Uterus (tissue), 4 donors: Measurements from ENCODE around the gene TRIM59. TPM values are rescaled to one million over a fixed set of nuclear protein-coding genes. Genes with fewer than 3 reads are reported as not detected.

Experiments
- DNase-seq, 2 donors: peaks; one replicate each; pipeline ENCODE4 v3.0.0-alpha.2; 2019 to 2020
- H3K27ac ChIP-seq, 2 donors: fragments of 200-600 bp; sonication (generic); 1 replicate in 1 of 2; 2 replicates in 1 of 2; pipeline ENCODE4 v1.5.1; 2016 to 2018
- H3K27me3 ChIP-seq, 2 donors: fragments of 200-600 bp; sonication (generic); one replicate each; pipeline ENCODE4 v1.5.1; 2018 to 2019; ENCODE audit warnings: control low read depth in 1 of 2
- H3K36me3 ChIP-seq, 2 donors: fragments of 200-600 bp; sonication (generic); one replicate each; pipeline ENCODE4 v1.5.1; 2019; ENCODE audit warnings: control low read depth in 1 of 2
- H3K4me1 ChIP-seq, 2 donors: fragments of 200-600 bp; sonication (generic); one replicate each; pipeline ENCODE4 v1.5.1; 2018 to 2019; ENCODE audit warnings: control low read depth in 1 of 2
- H3K4me3 ChIP-seq, 2 donors: fragments of 200-600 bp; sonication (generic); 1 replicate in 1 of 2; 2 replicates in 1 of 2; pipeline ENCODE4 v1.5.1; 2018 to 2019; ENCODE audit warnings: mild to moderate bottlenecking in 1 of 2
- H3K9me3 ChIP-seq, 2 donors: fragments of 200-600 bp; sonication (generic); one replicate each; pipeline ENCODE4 v1.5.1; 2019; ENCODE audit warnings: control low read depth in 1 of 2
- POLR2A ChIP-seq, 2 donors: fragments of 450-650 bp; IDR thresholded peaks; one replicate each; pipeline ENCODE4 v1.6.1; 2016; ENCODE audit warnings: antibody characterized with exemption in 2 of 2, mild to moderate bottlenecking in 1 of 2, moderate library complexity in 1 of 2
- intact Hi-C: fragments of 100-400 bp; cut with DNase I; formaldehyde crosslinking; loops from one replicate; pipeline ENCODE4 v1.15.1; 2023; ENCODE audit warnings: low total_unique reads
- total RNA-seq, 4 donors: library from RNA; depleted of rRNA in 3 of 4; stranded (reverse); fragments of >200 nt in 3 of 4; gene quantifications; one replicate each; pipeline versions ENCODE4 v1.1.0 to v1.2.4, GENCODE V29; 2014 to 2023
- TF ChIP-seq, protein P1 (sequence below), 4 experiments: fragments of 200-600 bp in 2 of 4; fragments of 450-650 bp in 2 of 4; sonication (generic) in 2 of 4; IDR thresholded peaks; one replicate each; pipeline ENCODE4 v1.5.1; 2016 to 2019; ENCODE audit warnings: antibody characterized with exemption in 4 of 4, mild to moderate bottlenecking in 2 of 4, moderate library complexity in 1 of 4
- donor health status: DM: yes; HTN: yes; CAD: no.

TRIM59 gene
- total RNA-seq, 4 donors from 2014 or later = 1.0 to 42.9 (median 5.1) TPM; not detected in 1

DNA sequence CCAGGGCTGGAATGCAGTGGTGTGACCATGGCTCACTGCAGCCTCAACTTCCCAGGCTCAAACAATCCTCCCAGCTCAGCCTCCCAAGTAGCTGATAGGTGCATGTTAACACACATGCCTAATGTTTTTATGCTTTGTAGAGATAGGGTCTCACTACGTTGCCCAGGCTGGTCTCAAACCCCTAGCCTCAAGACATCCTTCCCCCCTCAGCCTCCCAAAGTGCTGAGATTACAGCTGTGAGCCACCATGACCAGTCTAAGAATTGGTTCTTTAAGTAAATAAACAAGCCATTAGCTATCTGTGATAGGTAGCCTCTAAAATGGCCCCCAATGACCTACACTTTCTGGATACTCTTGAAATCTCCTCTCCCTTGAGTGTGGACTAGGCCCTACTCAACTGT lies 3.7 kb downstream of the TRIM59 start:
- H3K4me1 ChIP-seq = no peaks in the 10 kb centered on the region
- intact Hi-C loops = no loop called here
- H3K27ac ChIP-seq = no peak overlapping the region
- H3K9me3 ChIP-seq = no peaks in the 10 kb centered on the region
- H3K27me3 ChIP-seq = no peaks in the 10 kb centered on the region
- no peak for TF ChIP-seq POLR2A (IDR thresholded peaks at IDR 0.05)
- TF ChIP-seq, protein P1, sequence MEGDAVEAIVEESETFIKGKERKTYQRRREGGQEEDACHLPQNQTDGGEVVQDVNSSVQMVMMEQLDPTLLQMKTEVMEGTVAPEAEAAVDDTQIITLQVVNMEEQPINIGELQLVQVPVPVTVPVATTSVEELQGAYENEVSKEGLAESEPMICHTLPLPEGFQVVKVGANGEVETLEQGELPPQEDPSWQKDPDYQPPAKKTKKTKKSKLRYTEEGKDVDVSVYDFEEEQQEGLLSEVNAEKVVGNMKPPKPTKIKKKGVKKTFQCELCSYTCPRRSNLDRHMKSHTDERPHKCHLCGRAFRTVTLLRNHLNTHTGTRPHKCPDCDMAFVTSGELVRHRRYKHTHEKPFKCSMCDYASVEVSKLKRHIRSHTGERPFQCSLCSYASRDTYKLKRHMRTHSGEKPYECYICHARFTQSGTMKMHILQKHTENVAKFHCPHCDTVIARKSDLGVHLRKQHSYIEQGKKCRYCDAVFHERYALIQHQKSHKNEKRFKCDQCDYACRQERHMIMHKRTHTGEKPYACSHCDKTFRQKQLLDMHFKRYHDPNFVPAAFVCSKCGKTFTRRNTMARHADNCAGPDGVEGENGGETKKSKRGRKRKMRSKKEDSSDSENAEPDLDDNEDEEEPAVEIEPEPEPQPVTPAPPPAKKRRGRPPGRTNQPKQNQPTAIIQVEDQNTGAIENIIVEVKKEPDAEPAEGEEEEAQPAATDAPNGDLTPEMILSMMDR (IDR thresholded peaks at IDR 0.05) = no peak
- H3K36me3 ChIP-seq = no peaks in the 10 kb centered on the region
- no peak overlapping the region for H3K4me3 ChIP-seq
- DNase-seq = no peak

DNA sequence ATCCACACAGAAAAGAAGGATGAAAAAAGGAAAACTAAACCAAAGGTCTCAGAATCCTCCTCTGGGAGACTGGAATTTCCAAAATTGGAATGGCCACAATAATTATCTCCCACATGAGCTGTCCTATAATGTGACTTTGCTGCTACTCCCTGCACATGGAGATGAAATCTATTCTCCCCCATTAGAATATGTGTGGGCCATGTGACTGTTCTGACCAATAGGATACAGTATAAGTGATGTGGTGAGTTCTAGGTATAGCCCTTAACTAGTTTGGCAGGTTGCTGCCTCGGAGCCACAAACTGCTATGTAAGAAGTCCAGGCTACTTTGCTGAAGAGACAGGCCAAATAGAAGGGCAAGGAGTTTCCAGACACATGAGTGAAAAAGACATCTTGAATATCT lies 5.2 kb downstream of the TRIM59 start:
- TF ChIP-seq, protein P1 (IDR thresholded peaks at IDR 0.05) = no peak
- TF ChIP-seq POLR2A (IDR thresholded peaks at IDR 0.05) = no peak
- Histone ChIP-seq H3K27me3 (no peaks in the 10 kb centered on the region), H3K36me3 (no peaks in the 10 kb centered on the region), H3K4me1 (no peaks in the 10 kb centered on the region), H3K4me3 (no peak overlapping the region), H3K27ac (no peak overlapping the region), H3K9me3 (no peaks in the 10 kb centered on the region)
- no peak for DNase-seq
- intact Hi-C loops = no loop called here

DNA sequence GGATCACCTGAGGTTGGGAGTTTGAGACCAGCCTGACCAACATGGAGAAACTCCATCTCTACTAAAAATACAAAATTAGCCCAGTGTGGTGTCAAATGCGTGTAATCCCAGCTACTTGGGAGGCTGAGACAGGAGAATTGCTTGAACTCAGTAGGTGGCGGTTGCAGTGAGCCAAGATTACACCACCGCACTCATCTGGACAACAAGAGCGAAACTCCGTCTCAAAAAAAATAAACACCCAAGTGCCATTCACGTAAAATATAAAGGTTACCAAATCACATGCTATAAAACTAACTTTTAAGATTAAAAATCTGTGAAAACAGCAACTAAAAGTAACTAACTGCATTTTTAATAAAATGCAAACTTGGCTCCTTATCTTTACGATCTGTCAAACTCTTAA lies 8.9 kb downstream of the TRIM59 start:
- H3K4me1 ChIP-seq = no peaks in the 10 kb centered on the region
- H3K27ac ChIP-seq = no peak overlapping the region
- DNase-seq = no peak
- H3K4me3 ChIP-seq = no peak overlapping the region
- H3K36me3 ChIP-seq = no peaks in the 10 kb centered on the region
- no peaks in the 10 kb centered on the region for H3K9me3 ChIP-seq
- TF ChIP-seq POLR2A (IDR thresholded peaks at IDR 0.05) = no peak
- TF ChIP-seq, protein P1 (IDR thresholded peaks at IDR 0.05) = no peak
- no peaks in the 10 kb centered on the region for H3K27me3 ChIP-seq
- intact Hi-C loops = no loop called here

DNA sequence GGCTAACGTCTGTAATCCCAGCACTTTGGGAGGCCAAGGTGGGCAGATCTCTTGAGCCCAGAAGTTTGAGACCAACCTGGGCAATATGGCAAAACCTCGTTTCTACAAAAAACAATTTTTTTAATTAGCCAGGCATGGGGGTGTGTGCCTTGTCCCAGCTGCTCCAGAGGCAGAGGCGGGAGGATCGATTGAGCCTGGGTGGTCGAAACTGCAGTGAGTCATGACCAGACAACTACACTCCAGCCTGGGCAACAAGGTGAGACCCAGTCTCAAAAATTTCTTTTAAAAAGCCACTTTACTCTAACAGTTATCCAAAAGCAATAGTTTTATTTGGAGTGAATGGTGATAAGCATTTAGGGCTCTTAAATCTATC lies 12.5 kb downstream of the TRIM59 start:
- Histone ChIP-seq H3K9me3 (no peaks in the 10 kb centered on the region), H3K27me3 (no peaks in the 10 kb centered on the region), H3K4me3 (no peak overlapping the region), H3K36me3 (no peaks in the 10 kb centered on the region), H3K4me1 (no peaks in the 10 kb centered on the region), H3K27ac (no peak overlapping the region)
- intact Hi-C loops = no loop called here
- no peak for TF ChIP-seq POLR2A (IDR thresholded peaks at IDR 0.05)
- TF ChIP-seq, protein P1 (IDR thresholded peaks at IDR 0.05) = no peak
- DNase-seq = no peak

DNA sequence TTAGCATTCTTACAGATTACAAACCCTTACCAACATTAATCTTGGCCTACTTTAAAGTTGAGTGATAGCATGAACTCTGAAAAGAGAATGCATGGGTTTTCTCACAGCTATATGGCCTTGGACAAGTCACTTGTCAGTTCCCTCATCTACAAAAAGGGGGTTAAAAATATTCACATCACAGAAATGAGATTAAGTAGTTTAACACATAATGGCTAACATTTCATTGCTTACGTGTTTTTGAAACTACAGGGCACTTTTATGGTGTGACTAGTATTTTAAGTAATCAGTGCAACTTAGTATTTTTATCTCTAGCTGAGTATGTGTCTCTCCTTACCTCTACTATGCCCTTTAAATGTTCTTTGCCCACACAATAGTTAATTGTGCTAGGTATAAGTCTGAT lies 13.8 kb downstream of the TRIM59 start:
- no peaks in the 10 kb centered on the region for H3K4me1 ChIP-seq
- H3K27ac ChIP-seq = no peak overlapping the region
- H3K27me3 ChIP-seq = no peaks in the 10 kb centered on the region
- H3K4me3 ChIP-seq = no peak overlapping the region
- TF ChIP-seq, protein P1 (IDR thresholded peaks at IDR 0.05) = no peak
- no peak for TF ChIP-seq POLR2A (IDR thresholded peaks at IDR 0.05)
- intact Hi-C loops = no loop called here
- no peaks in the 10 kb centered on the region for H3K36me3 ChIP-seq
- H3K9me3 ChIP-seq = no peaks in the 10 kb centered on the region
- no peak for DNase-seq
